NCI-H2171 treated with DMSO at 0.1 percent for 48 hours (cell line): ENCODE data around the gene STH.
"Not testable (repeated sequence)": the region's sequence is repeated elsewhere in the genome, so short reads cannot be mapped to it uniquely, and the experiment has no call there.

Source experiments
- DNase-seq: peaks from one replicate; lab custom pipeline; 2025; lab: John Stamatoyannopoulos, UW

The STH gene

GRCh38 chr17:45986056-45986455, 13.0 kb upstream of the STH start:
- no peak for DNase-seq

DNA sequence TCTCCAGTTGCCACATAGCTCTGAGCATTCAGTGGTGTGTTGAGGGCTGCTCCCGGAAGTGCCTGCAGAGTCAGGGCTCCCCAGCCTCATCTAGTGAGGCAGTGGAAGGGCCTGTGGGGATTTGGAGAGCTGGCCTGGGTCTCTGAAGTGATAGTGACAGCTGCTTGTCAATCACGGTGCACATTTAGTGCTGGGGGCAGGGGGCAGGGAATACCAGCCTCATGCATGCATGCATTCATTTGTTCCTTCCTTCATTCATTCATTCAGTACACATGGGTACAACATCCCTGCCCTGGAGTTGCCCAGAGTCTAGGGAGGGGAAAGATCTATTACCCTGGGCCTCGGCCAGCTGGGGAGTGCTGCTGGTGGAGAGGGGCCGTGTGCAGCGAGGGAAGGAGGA, 11.3 kb upstream of the STH start:
- DNase-seq: no peak

DNA sequence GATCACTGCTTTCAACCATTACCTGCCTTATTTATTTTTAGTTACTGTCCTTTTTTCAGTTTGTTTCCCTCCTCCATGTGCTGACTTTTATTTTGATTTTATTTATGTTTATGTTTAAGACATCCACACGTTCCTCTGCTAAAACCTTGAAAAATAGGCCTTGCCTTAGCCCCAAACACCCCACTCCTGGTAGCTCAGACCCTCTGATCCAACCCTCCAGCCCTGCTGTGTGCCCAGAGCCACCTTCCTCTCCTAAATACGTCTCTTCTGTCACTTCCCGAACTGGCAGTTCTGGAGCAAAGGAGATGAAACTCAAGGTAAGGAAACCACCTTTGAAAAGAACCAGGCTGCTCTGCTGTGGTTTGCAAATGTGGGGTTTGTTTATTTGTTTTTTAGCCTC, 9.3 kb upstream of the STH start:
- DNase-seq: no peak

- no peak for DNase-seq
Observed at GRCh38 chr17:45990886-45991285, 8.2 kb upstream of the STH start.

GRCh38 chr17:45991341-45991740, 7.7 kb upstream of the STH start:
- DNase-seq: no peak

DNA sequence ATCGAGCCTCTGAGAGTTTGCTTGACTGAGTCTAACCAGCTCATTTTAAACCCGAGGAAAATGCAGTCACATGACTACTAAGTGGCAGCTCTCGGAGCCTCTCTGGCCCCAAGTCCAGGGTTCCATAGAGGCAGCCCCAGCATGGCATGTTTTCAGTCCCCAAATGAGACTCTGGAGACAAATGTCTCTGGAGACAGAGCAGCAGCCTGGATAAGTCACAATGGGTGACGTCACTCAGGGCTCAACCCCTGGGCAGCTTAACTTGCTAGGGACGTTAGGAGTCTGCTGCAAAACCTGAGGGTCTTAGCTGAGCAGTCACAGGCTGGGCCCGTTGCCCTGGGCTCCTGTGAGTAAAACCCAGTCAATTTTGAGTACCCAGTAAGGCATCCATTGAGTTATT, 6.9 kb upstream of the STH start:
- no peak for DNase-seq

GRCh38 chr17:45992904-45993303, 6.1 kb upstream of the STH start:
- no peak for DNase-seq

DNA sequence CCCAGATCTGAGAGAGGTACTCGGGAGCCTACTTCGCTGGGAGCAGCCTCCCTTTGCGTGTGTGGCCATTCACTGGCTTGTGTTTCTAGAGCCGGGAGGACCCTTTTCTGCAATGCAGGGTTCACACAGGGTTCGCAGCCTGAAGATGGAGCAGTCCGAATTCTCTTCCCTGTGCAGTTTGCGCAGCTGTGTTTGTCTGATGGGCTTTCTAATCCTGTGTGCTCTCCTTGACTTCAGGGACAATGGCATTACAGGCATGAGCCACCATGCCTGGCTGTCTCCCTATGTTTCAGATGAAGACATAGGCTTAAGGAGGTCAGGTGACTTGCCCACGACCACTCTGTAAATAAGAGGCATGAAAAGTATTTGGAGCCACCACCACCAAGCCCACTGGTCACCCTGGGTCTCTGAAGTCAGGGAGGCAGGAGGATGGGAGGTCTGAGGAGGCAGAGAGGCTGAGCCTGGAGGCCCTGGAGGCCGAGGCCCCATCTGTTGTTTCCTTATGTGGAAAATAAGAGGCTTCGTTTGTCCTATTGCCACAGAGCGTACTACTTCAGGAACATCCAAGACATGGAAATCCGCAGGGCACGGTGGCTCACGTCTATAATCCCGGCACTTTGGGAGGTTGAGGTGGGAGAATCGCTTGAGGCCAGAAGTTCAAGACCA, 5.0 kb upstream of the STH start:
- no peak for DNase-seq

- DNase-seq: no peak
Observed at GRCh38 chr17:45994987-45995386, 4.1 kb upstream of the STH start.

DNA sequence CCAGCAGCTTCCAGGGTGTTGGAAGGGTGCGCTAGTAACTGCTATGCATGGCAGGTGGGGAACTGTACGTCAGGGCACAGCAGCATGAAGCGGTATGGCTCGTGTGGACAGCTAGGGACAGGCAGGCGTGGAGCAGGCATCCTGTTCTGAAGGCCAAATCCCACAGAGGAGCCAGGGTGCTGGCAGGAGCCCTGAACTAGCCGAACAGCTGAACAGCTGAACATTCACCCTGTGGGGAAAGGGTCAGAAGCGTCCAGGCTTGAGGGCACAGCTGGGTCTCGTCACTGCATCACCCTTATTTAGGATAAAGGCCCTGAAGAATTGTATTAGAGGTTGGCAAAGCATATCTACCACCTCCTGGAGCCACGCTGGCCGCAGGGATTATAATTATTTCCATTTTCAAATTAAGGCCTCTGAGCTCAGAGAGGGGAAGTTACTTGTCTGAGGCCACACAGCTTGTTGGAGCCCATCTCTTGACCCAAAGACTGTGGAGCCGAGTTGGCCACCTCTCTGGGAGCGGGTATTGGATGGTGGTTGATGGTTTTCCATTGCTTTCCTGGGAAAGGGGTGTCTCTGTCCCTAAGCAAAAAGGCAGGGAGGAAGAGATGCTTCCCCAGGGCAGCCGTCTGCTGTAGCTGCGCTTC, 3.3 kb upstream of the STH start:
- no peak for DNase-seq

- DNase-seq: no peak
Observed at GRCh38 chr17:45996282-45996937, 2.6 kb upstream of the STH start.

- no peak for DNase-seq
Observed at GRCh38 chr17:45997166-45997565, 1.9 kb upstream of the STH start.

DNA sequence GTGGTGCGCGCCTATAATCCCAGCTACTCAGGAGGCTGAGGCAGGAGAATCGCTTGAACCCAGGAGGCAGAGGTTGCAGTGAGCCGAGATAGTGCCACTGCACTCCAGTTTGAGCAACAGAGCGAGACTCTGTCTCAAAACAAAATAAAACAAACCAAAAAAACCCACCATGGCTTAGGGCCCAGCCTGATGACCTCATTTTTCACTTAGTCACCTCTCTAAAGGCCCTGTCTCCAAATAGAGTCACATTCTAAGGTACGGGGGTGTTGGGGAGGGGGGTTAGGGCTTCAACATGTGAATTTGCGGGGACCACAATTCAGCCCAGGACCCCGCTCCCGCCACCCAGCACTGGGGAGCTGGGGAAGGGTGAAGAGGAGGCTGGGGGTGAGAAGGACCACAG, 1.4 kb upstream of the STH start:
- no peak for DNase-seq

- no peak for DNase-seq
Observed at GRCh38 chr17:45999900-46000290, 845 bp downstream of the STH start.

GRCh38 chr17:46000292-46000691, 1.2 kb downstream of the STH start:
- DNase-seq: no peak

GRCh38 chr17:46000757-46001156, 1.7 kb downstream of the STH start:
- DNase-seq: no peak

DNA sequence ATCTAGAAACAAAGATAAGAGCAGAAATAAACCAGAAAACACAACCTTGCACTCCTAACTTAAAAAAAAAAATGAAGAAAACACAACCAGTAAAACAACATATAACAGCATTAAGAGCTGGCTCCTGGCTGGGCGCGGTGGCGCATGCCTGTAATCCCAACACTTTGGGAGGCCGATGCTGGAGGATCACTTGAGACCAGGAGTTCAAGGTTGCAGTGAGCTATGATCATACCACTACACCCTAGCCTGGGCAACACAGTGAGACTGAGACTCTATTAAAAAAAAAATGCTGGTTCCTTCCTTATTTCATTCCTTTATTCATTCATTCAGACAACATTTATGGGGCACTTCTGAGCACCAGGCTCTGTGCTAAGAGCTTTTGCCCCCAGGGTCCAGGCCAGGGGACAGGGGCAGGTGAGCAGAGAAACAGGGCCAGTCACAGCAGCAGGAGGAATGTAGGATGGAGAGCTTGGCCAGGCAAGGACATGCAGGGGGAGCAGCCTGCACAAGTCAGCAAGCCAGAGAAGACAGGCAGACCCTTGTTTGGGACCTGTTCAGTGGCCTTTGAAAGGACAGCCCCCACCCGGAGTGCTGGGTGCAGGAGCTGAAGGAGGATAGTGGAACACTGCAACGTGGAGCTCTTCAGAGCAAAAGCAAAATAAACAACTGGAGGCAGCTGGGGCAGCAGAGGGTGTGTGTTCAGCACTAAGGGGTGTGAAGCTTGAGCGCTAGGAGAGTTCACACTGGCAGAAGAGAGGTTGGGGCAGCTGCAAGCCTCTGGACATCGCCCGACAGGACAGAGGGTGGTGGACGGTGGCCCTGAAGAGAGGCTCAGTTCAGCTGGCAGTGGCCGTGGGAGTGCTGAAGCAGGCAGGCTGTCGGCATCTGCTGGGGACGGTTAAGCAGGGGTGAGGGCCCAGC, 2.6 kb downstream of the STH start:
- DNase-seq: no peak

DNA sequence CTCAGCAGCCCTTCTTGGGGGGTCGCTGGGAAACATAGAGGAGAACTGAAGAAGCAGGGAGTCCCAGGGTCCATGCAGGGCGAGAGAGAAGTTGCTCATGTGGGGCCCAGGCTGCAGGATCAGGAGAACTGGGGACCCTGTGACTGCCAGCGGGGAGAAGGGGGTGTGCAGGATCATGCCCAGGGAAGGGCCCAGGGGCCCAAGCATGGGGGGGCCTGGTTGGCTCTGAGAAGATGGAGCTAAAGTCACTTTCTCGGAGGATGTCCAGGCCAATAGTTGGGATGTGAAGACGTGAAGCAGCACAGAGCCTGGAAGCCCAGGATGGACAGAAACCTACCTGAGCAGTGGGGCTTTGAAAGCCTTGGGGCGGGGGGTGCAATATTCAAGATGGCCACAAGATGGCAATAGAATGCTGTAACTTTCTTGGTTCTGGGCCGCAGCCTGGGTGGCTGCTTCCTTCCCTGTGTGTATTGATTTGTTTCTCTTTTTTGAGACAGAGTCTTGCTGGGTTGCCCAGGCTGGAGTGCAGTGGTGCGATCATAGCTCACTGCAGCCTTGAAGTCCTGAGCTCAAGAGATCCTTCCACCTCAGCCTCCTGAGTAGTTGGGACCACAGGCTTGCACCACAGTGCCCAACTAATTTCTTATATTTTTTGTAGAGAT, 3.4 kb downstream of the STH start:
- DNase-seq: peak; percentile 72

- no peak for DNase-seq
Observed at GRCh38 chr17:46002973-46003316, 3.9 kb downstream of the STH start.

DNA sequence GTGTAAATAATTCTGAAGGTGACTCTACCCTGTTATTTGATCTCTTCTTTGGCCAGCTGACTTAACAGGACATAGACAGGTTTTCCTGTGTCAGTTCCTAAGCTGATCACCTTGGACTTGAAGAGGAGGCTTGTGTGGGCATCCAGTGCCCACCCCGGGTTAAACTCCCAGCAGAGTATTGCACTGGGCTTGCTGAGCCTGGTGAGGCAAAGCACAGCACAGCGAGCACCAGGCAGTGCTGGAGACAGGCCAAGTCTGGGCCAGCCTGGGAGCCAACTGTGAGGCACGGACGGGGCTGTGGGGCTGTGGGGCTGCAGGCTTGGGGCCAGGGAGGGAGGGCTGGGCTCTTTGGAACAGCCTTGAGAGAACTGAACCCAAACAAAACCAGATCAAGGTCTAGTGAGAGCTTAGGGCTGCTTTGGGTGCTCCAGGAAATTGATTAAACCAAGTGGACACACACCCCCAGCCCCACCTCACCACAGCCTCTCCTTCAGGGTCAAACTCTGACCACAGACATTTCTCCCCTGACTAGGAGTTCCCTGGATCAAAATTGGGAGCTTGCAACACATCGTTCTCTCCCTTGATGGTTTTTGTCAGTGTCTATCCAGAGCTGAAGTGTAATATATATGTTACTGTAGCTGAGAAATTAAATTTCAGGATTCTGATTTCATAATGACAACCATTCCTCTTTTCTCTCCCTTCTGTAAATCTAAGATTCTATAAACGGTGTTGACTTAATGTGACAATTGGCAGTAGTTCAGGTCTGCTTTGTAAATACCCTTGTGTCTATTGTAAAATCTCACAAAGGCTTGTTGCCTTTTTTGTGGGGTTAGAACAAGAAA, 5.1 kb downstream of the STH start:
- peak; percentile 15 for DNase-seq

DNA sequence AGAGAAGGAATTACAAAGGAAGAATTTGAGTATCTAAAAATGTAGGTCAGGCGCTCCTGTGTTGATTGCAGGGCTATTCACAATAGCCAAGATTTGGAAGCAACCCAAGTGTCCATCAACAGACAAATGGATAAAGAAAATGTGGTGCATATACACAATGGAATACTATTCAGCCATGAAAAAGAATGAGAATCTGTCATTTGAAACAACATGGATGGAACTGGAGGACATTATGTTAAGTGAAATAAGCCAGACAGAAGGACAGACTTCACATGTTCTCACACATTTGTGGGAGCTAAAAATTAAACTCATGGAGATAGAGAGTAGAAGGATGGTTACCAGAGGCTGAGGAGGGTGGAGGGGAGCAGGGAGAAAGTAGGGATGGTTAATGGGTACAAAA, 7.0 kb downstream of the STH start:
- not testable (repeated sequence) for DNase-seq
